Endodermal cell (in vitro differentiated cells): ENCODE data around the gene NAIF1. TPM values are rescaled to one million over a fixed set of nuclear protein-coding genes. Genes with fewer than 3 reads are reported as not detected.
A peak's percentile ranks its signal among the peaks of the same experiment; 100 is the strongest.
"Not testable (repeated sequence)": the region's sequence is repeated elsewhere in the genome, so short reads cannot be mapped to it uniquely, and the experiment has no call there.

Experiments used
- DNase-seq: peaks from one replicate; pipeline ENCODE4 v3.0.0-alpha.2; 2017
- H3K27ac ChIP-seq: 2 replicates; pipeline ENCODE4 v1.5.1; 2013; ENCODE audit warnings: mild to moderate bottlenecking, low read depth, low read length, moderate library complexity
- H3K27me3 ChIP-seq: 2 replicates; pipeline ENCODE4 v1.6.1; 2013; ENCODE audit warnings: mild to moderate bottlenecking, low read length, moderate library complexity; ENCODE audit not compliant: insufficient read depth, control insufficient read depth, poor library complexity, severe bottlenecking
- H3K36me3 ChIP-seq: 2 replicates; pipeline ENCODE4 v1.7.0; 2013; ENCODE audit warnings: mild to moderate bottlenecking, low read length, moderate library complexity; ENCODE audit not compliant: control insufficient read depth, insufficient read depth
- H3K4me1 ChIP-seq: one replicate; pipeline ENCODE4 v1.7.0; 2013; ENCODE audit warnings: low read length; ENCODE audit not compliant: control insufficient read depth, insufficient read depth
- H3K4me3 ChIP-seq: 2 replicates; pipeline ENCODE4 v1.5.1; 2013; ENCODE audit warnings: mild to moderate bottlenecking, low read length, moderate library complexity
- H3K9ac ChIP-seq: 2 replicates; pipeline ENCODE4 v1.6.1; 2013; ENCODE audit warnings: mild to moderate bottlenecking, low read length, moderate library complexity; ENCODE audit not compliant: poor library complexity, severe bottlenecking; ENCODE audit errors: extremely low read depth
- H3K9me3 ChIP-seq: 2 replicates; pipeline ENCODE4 v1.6.1; 2013; ENCODE audit warnings: mild to moderate bottlenecking, low read length, moderate library complexity; ENCODE audit not compliant: control insufficient read depth
- H3K27ac Mint-ChIP-seq: 2 replicates; pipeline ENCODE4 v1.8.0; 2020; ENCODE audit warnings: mixed read lengths
- H3K27me3 Mint-ChIP-seq: 2 replicates; pipeline ENCODE4 v1.8.0; 2021; ENCODE audit warnings: mild to moderate bottlenecking, mixed read lengths; ENCODE audit not compliant: insufficient read depth
- H3K36me3 Mint-ChIP-seq: 2 replicates; pipeline ENCODE4 v1.8.0; 2020; ENCODE audit warnings: low read depth, mixed read lengths
- H3K4me1 Mint-ChIP-seq: 2 replicates; pipeline ENCODE4 v1.8.0; 2020; ENCODE audit warnings: mixed read lengths
- H3K4me3 Mint-ChIP-seq: 2 replicates; pipeline ENCODE4 v1.8.0; 2020; ENCODE audit warnings: mild to moderate bottlenecking, moderate library complexity, mixed read lengths
- H3K9me3 Mint-ChIP-seq: 2 replicates; pipeline ENCODE4 v1.8.0; 2020; ENCODE audit warnings: mild to moderate bottlenecking, mixed read lengths
- WGBS, 2 experiments: methylation state at CpG; one replicate each; pipeline versions ENCODE4 v1.1.5 to v1.1.7; 2013; ENCODE audit warnings: missing lambda C conversion rate in 2 of 2, mixed read lengths in 1 of 2; ENCODE audit not compliant: insufficient coverage in 1 of 2, insufficient read length in 1 of 2; 5-methylcytosine and 5-hydroxymethylcytosine counted together
- total RNA-seq, 2 donors: library from RNA; stranded (reverse); fragmentation: NEBNext Ultra II Directional in 1 of 2; extraction: Animal tissue kit (Norgen Biotek cat#: 25700) in 1 of 2; gene quantifications; 2 replicates in 1 of 2; 3 replicates in 1 of 2; pipeline ENCODE4 v1.2.1, GENCODE V29; 2021
- TF ChIP-seq, protein P1 (sequence below): fragments of 200-600 bp; sonication (generic); conservative IDR thresholded peaks from 2 replicates; pipeline ENCODE4 v1.5.0; 2021; ENCODE audit warnings: antibody characterized with exemption, mild to moderate bottlenecking

NAIF1 gene
- total RNA-seq, 2 donors from 2014 or later, result 6.2 to 6.6 TPM

DNA sequence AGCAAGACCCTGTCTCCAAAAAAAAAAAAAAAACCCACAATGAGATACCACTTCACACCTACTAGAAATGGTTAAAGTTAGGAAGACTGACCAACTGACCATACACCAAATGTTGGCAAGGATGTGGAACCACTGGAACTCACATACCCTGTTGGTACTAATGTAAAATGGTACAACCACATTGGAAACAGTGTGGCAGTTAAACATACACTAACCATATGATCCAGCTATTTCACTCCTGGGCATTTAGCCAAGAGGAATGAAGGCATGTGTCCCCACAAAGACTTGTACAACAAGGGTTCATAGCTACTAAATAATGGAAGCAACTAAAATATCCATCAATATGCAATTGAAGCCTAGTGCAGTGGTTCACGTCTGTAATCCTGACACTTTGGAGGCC is 21.3 kb downstream of the NAIF1 start:
- H3K9ac ChIP-seq, result no peak overlapping the region
- DNase-seq, result no peak
- Mint-ChIP-seq H3K4me3 (no peak overlapping the region), H3K27ac (no peak overlapping the region), H3K4me1 (peaks cover 12% of the 10 kb centered on the region), H3K36me3 (no peaks in the 10 kb centered on the region), H3K27me3 (no peaks in the 10 kb centered on the region), H3K9me3 (no peaks in the 10 kb centered on the region)
- H3K4me3 ChIP-seq, result no peak overlapping the region
- H3K4me1 ChIP-seq, result no peaks in the 10 kb centered on the region
- no peaks in the 10 kb centered on the region for H3K9me3 ChIP-seq
- 93 to 98% methylated on average over 1 of the region's 1 CpG for WGBS, 2 experiments
- no peak overlapping the region for H3K27ac ChIP-seq
- no peaks in the 10 kb centered on the region for H3K36me3 ChIP-seq
- H3K27me3 ChIP-seq, result no peaks in the 10 kb centered on the region
- TF ChIP-seq, protein P1, sequence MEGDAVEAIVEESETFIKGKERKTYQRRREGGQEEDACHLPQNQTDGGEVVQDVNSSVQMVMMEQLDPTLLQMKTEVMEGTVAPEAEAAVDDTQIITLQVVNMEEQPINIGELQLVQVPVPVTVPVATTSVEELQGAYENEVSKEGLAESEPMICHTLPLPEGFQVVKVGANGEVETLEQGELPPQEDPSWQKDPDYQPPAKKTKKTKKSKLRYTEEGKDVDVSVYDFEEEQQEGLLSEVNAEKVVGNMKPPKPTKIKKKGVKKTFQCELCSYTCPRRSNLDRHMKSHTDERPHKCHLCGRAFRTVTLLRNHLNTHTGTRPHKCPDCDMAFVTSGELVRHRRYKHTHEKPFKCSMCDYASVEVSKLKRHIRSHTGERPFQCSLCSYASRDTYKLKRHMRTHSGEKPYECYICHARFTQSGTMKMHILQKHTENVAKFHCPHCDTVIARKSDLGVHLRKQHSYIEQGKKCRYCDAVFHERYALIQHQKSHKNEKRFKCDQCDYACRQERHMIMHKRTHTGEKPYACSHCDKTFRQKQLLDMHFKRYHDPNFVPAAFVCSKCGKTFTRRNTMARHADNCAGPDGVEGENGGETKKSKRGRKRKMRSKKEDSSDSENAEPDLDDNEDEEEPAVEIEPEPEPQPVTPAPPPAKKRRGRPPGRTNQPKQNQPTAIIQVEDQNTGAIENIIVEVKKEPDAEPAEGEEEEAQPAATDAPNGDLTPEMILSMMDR, result no peak

DNA sequence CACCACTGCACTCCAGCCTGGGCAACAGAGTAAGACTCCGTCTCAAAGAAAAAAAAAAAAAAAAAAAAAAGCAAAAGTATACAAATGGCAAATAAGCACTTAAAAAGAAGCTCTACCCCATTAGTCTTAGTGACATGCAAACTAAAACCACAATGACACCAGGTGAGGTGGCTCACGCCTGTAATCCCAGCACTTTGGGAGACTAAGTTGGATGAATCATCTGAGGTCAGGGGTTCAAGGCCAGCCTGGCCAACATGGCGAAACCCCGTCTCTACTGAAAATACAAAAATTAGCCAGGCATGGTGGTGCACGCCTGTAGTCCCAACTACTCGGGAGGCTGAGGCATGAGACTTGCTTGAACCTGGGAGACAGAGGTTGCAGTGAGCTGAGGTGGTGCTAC is 21.7 kb downstream of the NAIF1 start:
- not testable (repeated sequence) for H3K4me3 Mint-ChIP-seq, H3K27me3 Mint-ChIP-seq, H3K9me3 Mint-ChIP-seq, H3K9ac ChIP-seq, H3K36me3 ChIP-seq, H3K27ac ChIP-seq, DNase-seq, H3K4me3 ChIP-seq, H3K27ac Mint-ChIP-seq, H3K36me3 Mint-ChIP-seq, H3K27me3 ChIP-seq, H3K4me1 ChIP-seq, H3K9me3 ChIP-seq
- WGBS, 2 experiments, result 86 to 92% methylated on average over 5 to 6 of the region's 6 CpGs
- H3K4me1 Mint-ChIP-seq, result peaks cover 12% of the 10 kb centered on the region

GRCh38 chr9:128043467-128043868 is 23.7 kb downstream of the NAIF1 start:
- H3K4me1 Mint-ChIP-seq, result peaks cover 6% of the 10 kb centered on the region
- no peak overlapping the region for H3K9ac ChIP-seq
- no peak overlapping the region for H3K4me3 Mint-ChIP-seq
- no peak overlapping the region for H3K27ac ChIP-seq
- H3K27me3 Mint-ChIP-seq, result no peaks in the 10 kb centered on the region
- TF ChIP-seq, protein P1, result no peak
- no peaks in the 10 kb centered on the region for H3K36me3 Mint-ChIP-seq
- 69 to 76% methylated on average over 2 to 7 of the region's 7 CpGs for WGBS, 2 experiments
- no peaks in the 10 kb centered on the region for H3K4me1 ChIP-seq
- H3K27ac Mint-ChIP-seq, result peak overlapping the region; percentile 45
- H3K9me3 ChIP-seq, result no peaks in the 10 kb centered on the region
- H3K27me3 ChIP-seq, result no peaks in the 10 kb centered on the region
- no peaks in the 10 kb centered on the region for H3K9me3 Mint-ChIP-seq
- no peak overlapping the region for H3K4me3 ChIP-seq
- no peaks in the 10 kb centered on the region for H3K36me3 ChIP-seq
- peak; percentile 60 for DNase-seq

DNA sequence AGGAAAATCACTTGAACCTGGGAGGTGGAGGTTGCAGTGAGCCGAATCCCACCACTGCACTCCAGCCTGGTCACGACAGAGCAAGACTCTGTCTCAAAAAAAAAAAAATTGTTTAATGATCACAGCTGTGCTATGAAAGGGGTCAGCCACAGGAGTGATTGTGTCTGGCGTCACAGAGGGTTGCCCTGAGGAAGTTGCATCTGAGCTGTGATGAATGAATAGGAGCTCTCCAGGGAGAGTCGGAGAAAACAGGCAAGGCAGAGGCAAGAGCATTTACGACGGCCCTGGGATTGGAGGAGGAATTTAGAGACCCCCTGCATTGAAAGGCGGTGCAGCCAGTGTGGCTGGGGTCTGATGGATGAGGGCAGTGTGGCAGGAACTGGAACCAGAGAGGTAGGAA is 25.1 kb downstream of the NAIF1 start:
- Histone ChIP-seq H3K9me3 (no peaks in the 10 kb centered on the region), H3K27ac (no peak overlapping the region), H3K27me3 (no peaks in the 10 kb centered on the region), H3K9ac (no peak overlapping the region), H3K4me3 (no peak overlapping the region), H3K36me3 (no peaks in the 10 kb centered on the region), H3K4me1 (no peaks in the 10 kb centered on the region)
- WGBS, 2 experiments, result 66 to 83% methylated on average over 5 to 7 of the region's 7 CpGs
- H3K27ac Mint-ChIP-seq, result no peak overlapping the region
- peaks cover 6% of the 10 kb centered on the region for H3K4me1 Mint-ChIP-seq
- no peaks in the 10 kb centered on the region for H3K27me3 Mint-ChIP-seq
- no peaks in the 10 kb centered on the region for H3K36me3 Mint-ChIP-seq
- DNase-seq, result no peak
- TF ChIP-seq, protein P1, result no peak
- H3K9me3 Mint-ChIP-seq, result no peaks in the 10 kb centered on the region
- no peak overlapping the region for H3K4me3 Mint-ChIP-seq

- H3K27ac ChIP-seq, H3K36me3 ChIP-seq, H3K27me3 ChIP-seq, H3K4me3 Mint-ChIP-seq, H3K27me3 Mint-ChIP-seq, H3K36me3 Mint-ChIP-seq, H3K9ac ChIP-seq, H3K27ac Mint-ChIP-seq, H3K4me1 Mint-ChIP-seq, H3K9me3 ChIP-seq, H3K9me3 Mint-ChIP-seq, DNase-seq, H3K4me1 ChIP-seq, H3K4me3 ChIP-seq: not testable (repeated sequence)
- 93% methylated on average over 2 of the region's 3 CpGs for WGBS, 2 experiments
These were observed 26.3 kb downstream of the NAIF1 start for GRCh38 chr9:128040783-128041182.
